Measurements from ENCODE around the gene SRGAP1.
"Not testable (repeated sequence)": the region's sequence is repeated elsewhere in the genome, so short reads cannot be mapped to it uniquely, and the experiment has no call there.

The SRGAP1 gene

GRCh38 chr12:64131456-64131855, 287.0 kb downstream of the SRGAP1 start:
- peak; percentile 18 to 74 for DNase-seq

GRCh38 chr12:64132672-64133071, 288.2 kb downstream of the SRGAP1 start:
- not testable (repeated sequence) for DNase-seq

GRCh38 chr12:64137117-64137516, 292.6 kb downstream of the SRGAP1 start:
- DNase-seq = no peak

GRCh38 chr12:64139021-64139420, 294.5 kb downstream of the SRGAP1 start:
- no peak for DNase-seq

DNA sequence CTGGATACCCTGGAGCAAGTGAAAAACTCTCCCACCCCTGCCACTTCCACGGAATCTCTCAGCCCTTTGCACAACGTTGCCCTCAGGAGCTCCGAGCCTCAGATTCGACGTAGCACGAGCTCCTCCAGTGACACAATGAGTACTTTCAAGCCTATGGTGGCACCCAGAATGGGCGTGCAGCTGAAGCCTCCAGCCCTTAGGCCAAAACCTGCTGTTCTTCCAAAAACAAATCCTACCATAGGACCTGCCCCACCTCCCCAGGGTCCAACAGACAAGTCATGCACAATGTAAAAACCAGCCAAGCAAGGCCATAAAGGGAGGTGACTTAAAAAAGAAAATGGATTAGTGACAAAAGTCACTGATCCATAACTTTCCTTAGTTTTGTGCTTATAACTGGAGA, 297.9 kb downstream of the SRGAP1 start:
- no peak for DNase-seq

GRCh38 chr12:64142784-64143183, 298.3 kb downstream of the SRGAP1 start:
- no peak for DNase-seq

DNA sequence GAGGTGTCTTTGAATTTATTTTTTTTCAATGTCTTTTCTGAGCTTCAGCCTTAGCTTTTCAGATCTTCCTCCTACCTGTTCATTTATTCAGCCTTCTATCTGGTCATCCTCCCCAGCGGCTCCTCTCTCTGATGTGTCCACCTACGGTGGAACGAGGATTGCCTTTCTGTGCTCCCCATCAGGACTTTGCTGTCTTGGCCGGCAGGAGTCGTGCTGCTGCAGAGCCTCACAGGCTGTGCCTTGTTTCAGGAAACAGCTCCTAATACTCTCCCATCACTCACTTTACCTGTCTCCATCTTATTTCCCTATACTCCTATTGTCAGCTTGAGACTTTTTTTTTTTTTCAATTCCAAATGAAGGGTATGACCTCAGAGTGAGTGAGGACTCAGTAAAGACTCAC, 300.7 kb downstream of the SRGAP1 start:
- DNase-seq = no peak

GRCh38 chr12:64147011-64147631, 302.6 kb downstream of the SRGAP1 start:
- DNase-seq = no peak

DNA sequence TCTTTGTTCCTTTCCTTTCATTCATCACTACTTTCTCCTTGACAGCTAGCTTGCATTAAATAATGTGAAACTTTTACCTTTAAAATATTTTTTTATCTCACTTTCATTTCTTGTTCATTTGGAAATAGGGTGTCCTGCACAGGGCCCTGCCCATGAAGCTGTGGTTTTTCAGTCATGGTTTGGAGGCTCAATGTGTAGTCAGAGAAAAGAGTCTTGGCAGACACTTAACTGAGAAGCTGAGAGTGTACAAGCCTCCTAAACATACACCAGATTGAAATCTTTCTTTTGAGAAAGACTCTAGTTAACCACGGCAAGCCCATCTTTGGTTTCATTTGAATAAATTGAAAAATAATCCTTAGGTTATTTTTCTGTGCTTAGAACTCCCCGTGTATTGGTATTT, 303.4 kb downstream of the SRGAP1 start:
- no peak for DNase-seq

- no peak for DNase-seq
These were observed 310.2 kb downstream of the SRGAP1 start for GRCh38 chr12:64154677-64155076.

DNA sequence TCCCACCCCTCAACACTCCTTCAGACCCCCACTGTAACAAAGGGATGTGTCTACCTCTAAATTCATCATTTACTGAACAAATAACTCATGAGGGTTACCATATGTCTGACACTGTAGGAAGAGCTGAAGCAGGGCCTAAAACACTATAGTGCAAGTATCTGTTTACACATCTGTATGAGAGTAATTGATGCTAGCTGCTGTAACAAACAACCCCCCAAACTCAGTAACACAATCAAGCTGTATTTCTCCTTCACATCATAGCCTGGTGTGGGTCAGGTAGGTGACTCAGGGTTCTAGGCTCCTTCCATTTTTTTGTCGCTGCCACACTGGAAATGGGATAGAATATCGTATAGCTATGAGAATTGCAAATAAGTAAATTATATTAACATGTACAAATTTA, 312.6 kb downstream of the SRGAP1 start:
- no peak for DNase-seq

- DNase-seq = no peak
These were observed 315.7 kb downstream of the SRGAP1 start for GRCh38 chr12:64160021-64160710.

DNA sequence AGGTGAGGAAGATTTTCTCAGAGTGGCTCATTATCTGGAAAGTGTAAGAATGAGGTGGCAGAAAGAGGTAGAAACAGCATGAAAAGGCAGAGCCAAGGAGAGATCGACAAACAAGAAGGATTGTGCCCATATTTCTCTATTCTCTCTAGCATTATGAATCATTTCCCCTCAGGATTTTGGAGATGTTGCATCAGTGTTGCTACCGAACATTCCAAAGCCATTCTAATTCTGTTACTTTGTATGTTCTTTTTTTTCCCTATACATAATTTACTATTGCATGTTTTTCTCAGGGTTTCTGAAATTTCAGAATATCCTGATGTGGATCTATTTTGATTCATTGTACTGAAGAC, 316.2 kb downstream of the SRGAP1 start:
- no peak for DNase-seq

DNA sequence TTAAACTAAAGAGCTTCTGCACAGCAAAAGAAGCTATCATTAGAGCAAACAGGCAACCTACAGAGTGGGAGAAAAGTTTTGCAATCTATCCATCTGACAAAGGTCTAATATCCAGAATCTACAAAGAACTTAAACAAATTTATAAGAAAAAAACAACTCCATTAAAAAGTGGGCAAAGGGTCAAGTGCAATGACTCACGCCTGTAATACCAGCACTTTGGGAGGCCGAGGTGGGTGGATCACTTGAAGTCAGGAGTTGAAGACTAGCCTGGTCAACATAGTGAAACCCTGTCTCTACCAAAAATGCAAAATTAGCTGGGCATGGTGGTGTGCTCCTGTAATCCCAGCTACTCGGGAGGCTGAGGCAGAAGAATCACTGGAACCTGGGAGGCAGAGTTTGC, 322.1 kb downstream of the SRGAP1 start:
- DNase-seq = not testable (repeated sequence)

- not testable (repeated sequence) for DNase-seq
These were observed 322.5 kb downstream of the SRGAP1 start for GRCh38 chr12:64167041-64167440.

- no peak for DNase-seq
These were observed 325.5 kb downstream of the SRGAP1 start for GRCh38 chr12:64170024-64170423.

DNA sequence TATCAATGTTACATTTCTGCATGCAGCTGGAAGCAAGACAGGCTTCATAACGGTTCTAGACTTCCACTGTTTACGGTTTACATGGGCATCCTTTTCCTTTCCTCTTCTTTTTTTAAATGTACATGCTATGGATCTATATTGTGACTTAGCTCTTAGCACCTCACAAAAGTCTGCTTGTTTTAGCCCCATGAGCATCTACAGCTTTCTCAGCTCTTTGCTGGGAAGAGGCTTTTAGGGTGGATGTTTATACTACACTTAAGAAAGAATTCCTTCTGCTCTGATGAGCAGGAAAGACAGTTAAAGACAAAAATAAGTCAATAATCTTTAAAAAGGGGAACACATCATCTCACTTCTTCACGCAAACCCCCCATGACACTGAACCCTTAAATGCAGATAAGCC, 326.2 kb downstream of the SRGAP1 start:
- DNase-seq = no peak

GRCh38 chr12:64171715-64172114, 327.2 kb downstream of the SRGAP1 start:
- peak in 1 of 2 donors; percentile 22 for DNase-seq

GRCh38 chr12:64172143-64172970, 327.9 kb downstream of the SRGAP1 start:
- no peak for DNase-seq

- no peak for DNase-seq
These were observed 329.0 kb downstream of the SRGAP1 start for GRCh38 chr12:64173456-64173855.

GRCh38 chr12:64175254-64175945, 330.9 kb downstream of the SRGAP1 start:
- peak; percentile 6 to 22 for DNase-seq

DNA sequence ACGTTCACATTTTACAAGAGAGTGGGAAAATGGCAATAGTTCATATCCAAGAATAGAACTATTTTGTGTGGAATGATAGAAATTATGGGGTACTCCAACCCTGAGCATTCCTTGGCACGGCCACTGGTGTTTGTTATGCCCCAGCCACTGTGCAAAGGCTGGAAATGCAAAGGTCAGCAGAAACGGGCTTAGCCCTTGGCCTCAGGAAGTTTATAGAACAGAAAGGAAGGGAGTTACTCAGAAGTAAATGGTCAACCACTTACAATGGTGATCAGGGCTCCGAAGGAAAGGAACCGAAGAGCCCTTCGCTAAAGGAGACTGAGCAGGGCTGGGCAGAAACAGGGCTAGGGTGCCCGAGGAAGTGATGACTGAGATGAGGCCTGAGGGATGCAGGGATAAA, 332.5 kb downstream of the SRGAP1 start:
- DNase-seq = no peak

DNA sequence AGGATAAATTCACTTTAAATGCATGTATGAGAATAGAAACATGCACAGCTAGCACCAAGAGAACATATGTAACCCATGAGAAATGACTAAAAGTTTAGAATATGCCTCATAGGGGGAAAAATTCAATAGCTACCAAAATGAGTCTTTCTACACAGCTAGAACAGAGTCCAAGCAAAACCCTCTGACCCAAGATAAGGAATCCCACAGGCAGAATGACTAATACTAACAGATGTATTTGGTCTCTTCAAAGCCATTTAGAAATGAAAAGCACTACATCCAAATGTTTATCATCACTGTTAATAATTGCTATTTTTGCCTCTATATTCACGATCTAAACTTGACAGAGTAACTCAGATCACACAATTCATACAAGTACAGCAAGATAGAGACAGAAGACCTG, 333.6 kb downstream of the SRGAP1 start:
- DNase-seq = no peak
